Subcutaneous abdominal adipose tissue (tissue), 5 donors: ENCODE results near the gene ANKRD52.
A peak's percentile ranks its signal among the peaks of the same experiment; 100 is the strongest.

Experiments used
- H3K27ac ChIP-seq: one replicate; pipeline ENCODE4 v1.7.0; 2013; ENCODE audit warnings: low read depth, mild to moderate bottlenecking, inconsistent platforms, low read length, moderate library complexity
- H3K27me3 ChIP-seq, 5 donors: one replicate each; pipeline ENCODE4 v1.7.0; 2013; ENCODE audit warnings: low read length in 5 of 5, inconsistent platforms in 1 of 5; ENCODE audit not compliant: control insufficient read depth in 5 of 5, insufficient read depth in 4 of 5
- H3K36me3 ChIP-seq, 5 donors: one replicate each; pipeline ENCODE4 v1.7.0; 2013; ENCODE audit warnings: low read length in 5 of 5; ENCODE audit not compliant: control insufficient read depth in 5 of 5, insufficient read depth in 5 of 5
- H3K4me1 ChIP-seq, 5 donors: one replicate each; pipeline ENCODE4 v1.7.0; 2013; ENCODE audit warnings: low read length in 5 of 5, mild to moderate bottlenecking in 3 of 5, moderate library complexity in 1 of 5; ENCODE audit not compliant: control insufficient read depth in 5 of 5, insufficient read depth in 5 of 5
- H3K4me3 ChIP-seq, 5 donors: one replicate each; pipeline ENCODE4 v1.7.0; 2013; ENCODE audit warnings: low read length in 5 of 5, low read depth in 1 of 5
- H3K9ac ChIP-seq, 5 donors: one replicate each; pipeline ENCODE4 v1.7.0; 2013; ENCODE audit warnings: low read length in 5 of 5, mild to moderate bottlenecking in 4 of 5, moderate library complexity in 3 of 5
- H3K9me3 ChIP-seq, 5 donors: one replicate each; pipeline ENCODE4 v1.7.0; 2013; ENCODE audit warnings: low read length in 5 of 5; ENCODE audit not compliant: control insufficient read depth in 5 of 5
- donor health status: healthy.
- donor health status: healthy.
- donor health status: healthy.
- donor health status: healthy.
- donor health status: healthy.

Gene ANKRD52

DNA sequence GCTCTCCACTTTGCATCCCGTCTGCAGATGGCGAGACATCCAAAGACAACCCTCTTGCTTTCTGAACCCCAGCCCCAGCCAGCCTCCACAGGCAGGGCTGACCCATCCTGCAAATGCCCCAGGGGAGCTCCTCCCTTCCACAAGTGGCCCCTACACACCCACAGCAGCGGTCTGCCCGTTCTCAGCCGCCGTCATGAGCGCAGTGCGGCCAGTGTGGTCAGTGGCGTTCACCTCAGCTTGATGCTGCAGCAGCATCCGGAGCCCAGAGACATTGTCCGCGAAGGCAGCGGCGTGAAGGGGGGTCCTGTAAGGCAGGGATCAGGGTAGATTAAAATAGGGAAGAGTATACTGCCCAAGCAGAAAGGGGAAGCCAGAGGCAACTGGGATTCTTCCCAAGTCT lies 13.7 kb downstream of the ANKRD52 start:
- Histone ChIP-seq H3K9me3 (no peaks in the 10 kb centered on the region), H3K27me3 (no peaks in the 10 kb centered on the region), H3K9ac (no peak overlapping the region), H3K27ac (no peak overlapping the region), H3K36me3 (peaks cover 0 to 96% (median 88%) of the 10 kb centered on the region in 5 donors), H3K4me3 (no peak overlapping the region), H3K4me1 (peaks cover 0 to 7% (median 7%) of the 10 kb centered on the region in 5 donors)

DNA sequence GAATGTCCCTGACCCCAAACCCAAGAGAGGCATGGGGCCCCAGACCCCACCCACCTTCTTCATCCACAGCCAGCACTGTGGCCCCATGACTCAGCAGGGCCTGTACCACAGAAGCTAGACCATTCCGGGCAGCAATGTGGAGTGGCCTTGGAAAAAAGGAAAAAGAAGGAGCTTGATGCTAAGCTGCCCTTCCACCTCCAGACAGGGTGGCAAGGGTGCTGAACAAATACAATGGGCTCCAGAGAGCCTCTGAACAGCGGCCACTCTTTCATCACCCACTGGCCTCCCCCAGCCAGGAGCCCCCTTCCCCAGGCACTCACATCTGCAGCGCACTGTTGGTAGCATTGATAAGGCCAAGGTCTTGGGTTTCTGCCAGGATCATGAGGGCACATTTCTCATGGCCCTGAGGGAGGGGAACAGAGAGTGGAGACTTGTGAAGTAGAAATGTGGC lies 14.4 kb downstream of the ANKRD52 start:
- Histone ChIP-seq H3K4me3 (no peak overlapping the region), H3K36me3 (peaks cover 0 to 97% (median 88%) of the 10 kb centered on the region in 5 donors), H3K9me3 (no peaks in the 10 kb centered on the region), H3K9ac (no peak overlapping the region), H3K27ac (no peak overlapping the region), H3K4me1 (peaks cover 0 to 7% (median 7%) of the 10 kb centered on the region in 5 donors), H3K27me3 (no peaks in the 10 kb centered on the region)

- H3K36me3 ChIP-seq, result peaks cover 0 to 95% (median 85%) of the 10 kb centered on the region in 5 donors
- H3K9me3 ChIP-seq, result no peaks in the 10 kb centered on the region
- H3K4me3 ChIP-seq, result no peak overlapping the region
- no peak overlapping the region for H3K9ac ChIP-seq
- H3K4me1 ChIP-seq, result peaks cover 0 to 7% (median 7%) of the 10 kb centered on the region in 5 donors
- no peaks in the 10 kb centered on the region for H3K27me3 ChIP-seq
- no peak overlapping the region for H3K27ac ChIP-seq
Measured at GRCh38 chr12:56242986-56243385, 15.2 kb downstream of the ANKRD52 start.

- Histone ChIP-seq H3K4me1 (peaks cover 0 to 7% (median 7%) of the 10 kb centered on the region in 5 donors), H3K36me3 (peaks cover 0 to 96% (median 85%) of the 10 kb centered on the region in 5 donors), H3K9ac (peak overlapping the region in 1 of 5 donors; percentile 25), H3K27ac (no peak overlapping the region), H3K9me3 (no peaks in the 10 kb centered on the region), H3K4me3 (no peak overlapping the region), H3K27me3 (no peaks in the 10 kb centered on the region)
Measured at GRCh38 chr12:56241424-56242303, 16.5 kb downstream of the ANKRD52 start.

GRCh38 chr12:56237552-56237951 lies 20.6 kb downstream of the ANKRD52 start:
- Histone ChIP-seq H3K4me3 (no peak overlapping the region), H3K36me3 (peaks cover 0 to 63% (median 57%) of the 10 kb centered on the region in 5 donors), H3K9me3 (no peaks in the 10 kb centered on the region)

GRCh38 chr12:56236985-56237384 lies 21.2 kb downstream of the ANKRD52 start:
- Histone ChIP-seq H3K9ac (no peak overlapping the region), H3K4me3 (no peak overlapping the region), H3K9me3 (no peaks in the 10 kb centered on the region), H3K4me1 (no peaks in the 10 kb centered on the region), H3K27me3 (no peaks in the 10 kb centered on the region), H3K27ac (no peak overlapping the region), H3K36me3 (peaks cover 0 to 57% (median 51%) of the 10 kb centered on the region in 5 donors)

More at GRCh38 chr12:56237552-56237951, 20.6 kb downstream of the ANKRD52 start:
- no peaks in the 10 kb centered on the region for H3K4me1 ChIP-seq
- no peaks in the 10 kb centered on the region for H3K27me3 ChIP-seq
- no peak overlapping the region for H3K27ac ChIP-seq
- no peak overlapping the region for H3K9ac ChIP-seq

- peaks cover 0 to 48% (median 42%) of the 10 kb centered on the region in 5 donors for H3K36me3 ChIP-seq
- H3K4me3 ChIP-seq, result no peak overlapping the region
- no peaks in the 10 kb centered on the region for H3K27me3 ChIP-seq
- H3K9me3 ChIP-seq, result no peaks in the 10 kb centered on the region
- no peak overlapping the region for H3K9ac ChIP-seq
- H3K4me1 ChIP-seq, result no peaks in the 10 kb centered on the region
- H3K27ac ChIP-seq, result no peak overlapping the region
Measured at GRCh38 chr12:56236091-56236490, 22.1 kb downstream of the ANKRD52 start.

DNA sequence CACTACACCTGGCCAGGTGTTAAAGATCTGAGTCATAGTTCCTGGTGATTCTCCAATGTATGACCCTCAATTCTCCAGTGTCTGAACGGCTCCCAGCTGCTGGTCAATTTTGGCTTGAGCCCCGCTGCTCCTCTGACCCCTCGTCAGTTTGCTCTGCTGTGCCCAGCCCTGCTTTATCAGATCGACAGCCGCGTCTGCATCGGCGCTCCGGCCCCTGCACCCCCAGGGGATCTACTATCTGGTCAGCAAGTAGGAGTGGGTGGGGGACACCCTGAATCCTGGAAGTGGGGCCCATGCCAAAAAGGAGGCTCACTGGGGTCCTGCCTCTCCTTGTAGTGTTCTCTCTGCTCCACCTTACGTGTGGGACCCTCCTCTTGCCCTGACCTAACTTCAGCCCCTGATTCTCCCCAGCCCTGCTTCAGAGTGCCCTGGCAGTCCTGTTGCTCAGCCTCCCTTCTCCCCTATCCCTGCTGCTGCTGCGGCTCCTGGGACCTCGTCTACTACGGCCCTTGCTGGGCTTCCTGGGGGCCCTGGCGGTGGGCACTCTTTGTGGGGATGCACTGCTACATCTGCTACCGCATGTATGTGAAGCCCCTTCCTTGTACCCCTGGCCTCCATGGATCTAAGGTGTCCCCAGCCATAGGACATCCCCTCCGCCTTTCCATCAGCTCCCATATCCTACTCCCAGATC lies 23.3 kb downstream of the ANKRD52 start:
- H3K36me3 ChIP-seq, result peaks cover 0 to 38% (median 32%) of the 10 kb centered on the region in 5 donors
- no peaks in the 10 kb centered on the region for H3K27me3 ChIP-seq
- no peaks in the 10 kb centered on the region for H3K4me1 ChIP-seq
- no peak overlapping the region for H3K27ac ChIP-seq
- no peaks in the 10 kb centered on the region for H3K9me3 ChIP-seq
- H3K9ac ChIP-seq, result no peak overlapping the region
- H3K4me3 ChIP-seq, result no peak overlapping the region

DNA sequence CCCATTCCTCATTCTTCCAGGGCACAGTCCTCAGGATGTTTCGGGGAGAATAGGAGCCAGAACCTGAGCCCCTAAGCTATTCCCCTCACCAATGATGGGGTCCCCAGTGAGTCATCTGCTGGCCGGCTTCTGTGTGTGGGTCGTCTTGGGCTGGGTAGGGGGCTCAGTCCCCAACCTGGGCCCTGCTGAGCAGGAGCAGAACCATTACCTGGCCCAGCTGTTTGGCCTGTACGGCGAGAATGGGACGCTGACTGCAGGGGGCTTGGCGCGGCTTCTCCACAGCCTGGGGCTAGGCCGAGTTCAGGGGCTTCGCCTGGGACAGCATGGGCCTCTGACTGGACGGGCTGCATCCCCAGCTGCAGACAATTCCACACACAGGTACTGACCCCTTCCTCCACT lies 27.0 kb downstream of the ANKRD52 start:
- H3K9ac ChIP-seq, result peak overlapping the region in 1 of 5 donors; percentile 25
- no peaks in the 10 kb centered on the region for H3K9me3 ChIP-seq
- no peaks in the 10 kb centered on the region for H3K27me3 ChIP-seq
- H3K4me1 ChIP-seq, result no peaks in the 10 kb centered on the region
- no peak overlapping the region for H3K27ac ChIP-seq
- no peak overlapping the region for H3K4me3 ChIP-seq
- H3K36me3 ChIP-seq, result peaks cover 0 to 15% (median 8%) of the 10 kb centered on the region in 5 donors
